ENCODE measurements around the gene HOXC10.

Gene HOXC10

GRCh38 chr12:54029529-54030441, 44.8 kb downstream of the HOXC10 start:
- no peak for DNase-seq (ENCODE audit: low read depth in 2 of 2)

GRCh38 chr12:54030442-54030801, 45.5 kb downstream of the HOXC10 start:
- no peak for DNase-seq (ENCODE audit: low read depth in 2 of 2)

GRCh38 chr12:54030889-54031471, 46.0 kb downstream of the HOXC10 start:
- DNase-seq (ENCODE audit: low read depth in 2 of 2): no peak

- no peak for DNase-seq (ENCODE audit: low read depth in 2 of 2)
Measured at GRCh38 chr12:54031480-54031879, 46.5 kb downstream of the HOXC10 start.

- DNase-seq (ENCODE audit: low read depth in 2 of 2): no peak
Measured at GRCh38 chr12:54032086-54032619, 47.2 kb downstream of the HOXC10 start.

GRCh38 chr12:54032627-54033100, 47.7 kb downstream of the HOXC10 start, which contains the start of gene HOXC5:
HOXC5 (plus strand) TSS chr12:54033050; CDS start chr12:54033123, 73 bp downstream.
- DNase-seq (ENCODE audit: low read depth in 2 of 2): no peak

GRCh38 chr12:54033106-54033979, 48.4 kb downstream of the HOXC10 start:
- no peak for DNase-seq (ENCODE audit: low read depth in 2 of 2)

GRCh38 chr12:54033980-54034784, 49.2 kb downstream of the HOXC10 start:
- no peak for DNase-seq (ENCODE audit: low read depth in 2 of 2)

- DNase-seq (ENCODE audit: low read depth in 2 of 2): no peak
Measured at GRCh38 chr12:54034785-54035310, 49.9 kb downstream of the HOXC10 start.

- DNase-seq (ENCODE audit: low read depth in 2 of 2): no peak
Measured at GRCh38 chr12:54035568-54036264, 50.8 kb downstream of the HOXC10 start.

GRCh38 chr12:54036620-54037359, 51.8 kb downstream of the HOXC10 start:
- no peak for DNase-seq (ENCODE audit: low read depth in 2 of 2)

- no peak for DNase-seq (ENCODE audit: low read depth in 2 of 2)
Measured at GRCh38 chr12:54037360-54038283, 52.7 kb downstream of the HOXC10 start.

- DNase-seq (ENCODE audit: low read depth in 2 of 2): no peak
Measured at GRCh38 chr12:54038284-54038870, 53.4 kb downstream of the HOXC10 start.

- no peak for DNase-seq (ENCODE audit: low read depth in 2 of 2)
Measured at GRCh38 chr12:54038871-54039414, 54.0 kb downstream of the HOXC10 start.

GRCh38 chr12:54039417-54040147, 54.6 kb downstream of the HOXC10 start:
- DNase-seq (ENCODE audit: low read depth in 2 of 2): no peak
